Lower lobe of right lung (tissue), 2 donors: ENCODE data around the gene ZSCAN5B. TPM values are rescaled to one million over a fixed set of nuclear protein-coding genes. Genes with fewer than 3 reads are reported as not detected.
"Not testable (repeated sequence)": the region's sequence is repeated elsewhere in the genome, so short reads cannot be mapped to it uniquely, and the experiment has no call there.

Experiments used
- ATAC-seq, 2 donors: fragments of 200-7000 bp; cut with Tn5 transposase; one replicate each; pipeline ENCODE4 v1.9.1; 2020 to 2022; ENCODE audit warnings: mild to moderate bottlenecking in 2 of 2, moderate library complexity in 2 of 2
- DNase-seq: peaks from one replicate; pipeline ENCODE4 v3.0.0-alpha.2; 2020
- H3K27ac ChIP-seq: fragments of 200-600 bp; one replicate; pipeline ENCODE4 v1.8.0; 2022
- H3K27me3 ChIP-seq: fragments of 200-600 bp; one replicate; pipeline ENCODE4 v1.8.0; 2022; ENCODE audit warnings: low read depth
- H3K36me3 ChIP-seq: fragments of 200-600 bp; one replicate; pipeline ENCODE4 v1.8.0; 2022; ENCODE audit warnings: mild to moderate bottlenecking
- H3K4me1 ChIP-seq: fragments of 200-600 bp; one replicate; pipeline ENCODE4 v1.8.0; 2022
- H3K4me3 ChIP-seq: fragments of 200-600 bp; one replicate; pipeline ENCODE4 v1.8.0; 2022; ENCODE audit warnings: mild to moderate bottlenecking
- H3K9me3 ChIP-seq: fragments of 200-600 bp; one replicate; pipeline ENCODE4 v1.8.0; 2022
- intact Hi-C: fragments of 100-400 bp; cut with DNase I; formaldehyde crosslinking; loops from one replicate; pipeline ENCODE4 v1.11.0; 2022
- total RNA-seq: library from RNA; stranded (reverse); fragmentation: NEBNext Ultra II Directional; extraction: Animal tissue kit (Norgen Biotek cat#: 25700); gene quantifications from one replicate; pipeline ENCODE4 v1.2.1, GENCODE V29; 2021
- TF ChIP-seq, protein P1 (sequence below): fragments of 200-600 bp; IDR thresholded peaks from one replicate; pipeline ENCODE4 v1.8.0; 2022; ENCODE audit warnings: antibody characterized with exemption, mild to moderate bottlenecking
- donor health status: DM: no; HTN: yes; CAD: no; lungs with severe emphysema.

Gene ZSCAN5B
- total RNA-seq, 1 donor from 2014 or later = not detected

DNA sequence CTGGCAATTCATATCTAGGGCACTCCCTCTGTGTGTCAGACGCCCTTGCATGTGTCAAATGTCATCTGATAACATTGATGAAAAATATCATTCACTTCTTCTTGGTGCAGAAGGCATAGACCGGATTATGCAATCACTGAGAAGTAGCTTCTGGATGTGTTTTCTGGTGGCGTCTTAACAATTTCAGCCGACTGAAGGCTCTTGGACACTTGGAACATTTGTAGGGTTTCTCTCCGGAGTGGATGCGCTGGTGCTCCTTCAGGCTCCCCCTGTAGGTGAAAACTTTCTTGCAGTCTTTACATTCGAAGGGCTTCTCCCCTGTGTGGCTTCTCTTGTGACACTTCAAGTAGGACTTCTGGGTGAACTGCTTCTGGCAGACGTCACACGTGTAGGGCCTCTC, 23.9 kb upstream of the ZSCAN5B start:
- H3K27ac ChIP-seq, H3K9me3 ChIP-seq, H3K4me1 ChIP-seq, intact Hi-C loops, ATAC-seq, H3K4me3 ChIP-seq, DNase-seq: not testable (repeated sequence)
- peaks cover 14% of the 10 kb centered on the region for H3K27me3 ChIP-seq
- H3K36me3 ChIP-seq = peaks cover 15% of the 10 kb centered on the region
- TF ChIP-seq, protein P1, sequence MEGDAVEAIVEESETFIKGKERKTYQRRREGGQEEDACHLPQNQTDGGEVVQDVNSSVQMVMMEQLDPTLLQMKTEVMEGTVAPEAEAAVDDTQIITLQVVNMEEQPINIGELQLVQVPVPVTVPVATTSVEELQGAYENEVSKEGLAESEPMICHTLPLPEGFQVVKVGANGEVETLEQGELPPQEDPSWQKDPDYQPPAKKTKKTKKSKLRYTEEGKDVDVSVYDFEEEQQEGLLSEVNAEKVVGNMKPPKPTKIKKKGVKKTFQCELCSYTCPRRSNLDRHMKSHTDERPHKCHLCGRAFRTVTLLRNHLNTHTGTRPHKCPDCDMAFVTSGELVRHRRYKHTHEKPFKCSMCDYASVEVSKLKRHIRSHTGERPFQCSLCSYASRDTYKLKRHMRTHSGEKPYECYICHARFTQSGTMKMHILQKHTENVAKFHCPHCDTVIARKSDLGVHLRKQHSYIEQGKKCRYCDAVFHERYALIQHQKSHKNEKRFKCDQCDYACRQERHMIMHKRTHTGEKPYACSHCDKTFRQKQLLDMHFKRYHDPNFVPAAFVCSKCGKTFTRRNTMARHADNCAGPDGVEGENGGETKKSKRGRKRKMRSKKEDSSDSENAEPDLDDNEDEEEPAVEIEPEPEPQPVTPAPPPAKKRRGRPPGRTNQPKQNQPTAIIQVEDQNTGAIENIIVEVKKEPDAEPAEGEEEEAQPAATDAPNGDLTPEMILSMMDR = peak; percentile 24

DNA sequence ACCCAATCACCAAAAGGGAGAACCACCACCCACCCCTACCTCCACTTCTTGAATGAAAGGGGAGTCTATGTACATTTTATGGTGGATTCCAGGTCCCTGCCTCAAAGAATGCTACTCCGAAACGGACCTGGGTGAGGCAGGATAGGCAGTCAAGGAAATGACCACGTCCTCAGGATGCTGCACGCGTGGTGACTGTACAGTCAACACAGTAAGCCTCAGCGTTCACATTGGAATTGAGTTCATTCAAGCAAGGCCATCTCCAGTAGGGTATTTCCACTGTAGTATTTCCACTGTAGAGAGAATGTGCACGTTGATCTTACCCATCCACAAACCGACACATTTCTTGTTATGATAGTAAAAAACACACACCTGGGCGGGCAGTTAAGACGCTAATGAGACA, 21.4 kb upstream of the ZSCAN5B start:
- no peak overlapping the region for H3K27ac ChIP-seq
- intact Hi-C loops = no loop called here
- TF ChIP-seq, protein P1 = no peak
- peaks cover 15% of the 10 kb centered on the region for H3K36me3 ChIP-seq
- no peaks in the 10 kb centered on the region for H3K9me3 ChIP-seq
- peaks cover 20% of the 10 kb centered on the region for H3K27me3 ChIP-seq
- H3K4me1 ChIP-seq = peaks cover 9% of the 10 kb centered on the region
- H3K4me3 ChIP-seq = no peak overlapping the region
- ATAC-seq = no peak
- no peak for DNase-seq

DNA sequence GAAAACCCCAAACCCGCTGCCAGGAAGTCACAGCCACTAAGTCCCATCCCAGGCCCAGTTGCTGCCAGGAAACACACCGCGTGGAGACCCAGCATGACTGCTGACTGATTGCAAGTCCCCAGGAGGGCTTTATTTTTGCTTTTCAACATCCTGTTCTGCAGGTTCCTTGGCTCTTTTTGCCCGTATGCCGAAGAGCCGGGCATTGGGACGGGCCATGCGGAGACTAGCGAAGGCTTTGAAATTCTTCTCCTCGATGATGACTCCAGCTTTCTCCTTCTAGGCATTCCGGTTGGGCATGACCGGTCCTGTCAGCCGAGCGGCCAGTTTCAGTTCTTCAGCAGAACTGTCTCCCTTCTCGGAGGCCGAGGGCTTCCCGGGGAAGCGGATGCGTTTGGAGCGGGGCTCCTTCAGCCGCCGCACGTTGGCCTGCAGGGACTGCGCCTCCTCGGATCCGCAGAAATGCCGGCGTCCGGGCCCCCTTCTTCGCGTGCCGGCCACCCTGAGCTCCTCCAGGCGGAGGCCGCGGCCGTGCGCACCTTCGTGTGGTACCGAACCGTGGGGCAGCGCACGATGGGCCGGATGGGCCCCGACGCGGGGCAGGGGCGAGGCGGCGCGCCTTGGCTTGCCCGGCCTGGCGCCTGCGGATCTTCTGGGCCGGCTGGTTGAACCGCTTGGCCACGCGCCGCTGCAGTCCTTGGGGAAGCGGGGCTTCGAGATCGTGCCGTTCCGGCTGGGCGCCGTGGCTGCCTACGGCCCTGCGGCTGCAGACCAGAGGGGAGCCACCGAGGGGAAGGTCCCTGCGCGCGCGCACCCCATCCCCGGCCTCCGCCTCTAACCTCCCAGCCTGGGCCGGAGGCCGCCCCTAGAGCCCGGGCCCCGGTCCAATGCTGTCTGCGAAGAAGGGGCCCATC, 19.7 kb upstream of the ZSCAN5B start:
- Histone ChIP-seq H3K9me3 (no peaks in the 10 kb centered on the region), H3K27ac (no peak overlapping the region), H3K4me3 (peak overlapping the region; percentile 49), H3K36me3 (peaks cover 7% of the 10 kb centered on the region), H3K4me1 (peaks cover 9% of the 10 kb centered on the region), H3K27me3 (peaks cover 20% of the 10 kb centered on the region)
- DNase-seq (no peak), ATAC-seq (peak; percentile 18 to 50)
- TF ChIP-seq, protein P1 = no peak
- intact Hi-C loops = no loop called here

GRCh38 chr19:56211718-56212117, 14.1 kb upstream of the ZSCAN5B start:
- Histone ChIP-seq H3K27ac (no peak overlapping the region), H3K36me3 (no peaks in the 10 kb centered on the region), H3K4me1 (no peaks in the 10 kb centered on the region), H3K9me3 (no peaks in the 10 kb centered on the region), H3K27me3 (peaks cover 9% of the 10 kb centered on the region), H3K4me3 (no peak overlapping the region)
- DNase-seq (no peak), ATAC-seq (no peak)
- intact Hi-C loops = no loop called here
- TF ChIP-seq, protein P1 = no peak

DNA sequence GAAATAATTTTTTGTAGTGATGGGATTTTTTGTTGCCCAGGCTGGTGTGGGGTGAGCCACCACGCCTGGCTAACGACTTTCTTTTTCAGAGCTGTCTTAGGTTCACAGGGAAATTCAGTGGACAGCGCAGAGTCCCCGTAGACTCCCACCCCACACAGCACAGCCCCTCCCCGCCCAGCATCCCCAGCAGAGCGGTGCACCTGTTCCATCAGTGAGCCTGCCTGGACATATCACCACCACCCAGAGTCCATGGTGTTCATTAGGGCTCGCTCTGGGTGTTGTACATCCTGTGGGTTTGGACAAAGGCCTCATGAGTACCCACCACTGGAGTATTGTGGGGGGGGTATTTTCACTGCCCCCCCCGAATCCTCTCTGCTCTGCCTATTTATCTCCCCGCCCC, 12.5 kb upstream of the ZSCAN5B start:
- H3K36me3 ChIP-seq, intact Hi-C loops, ATAC-seq, H3K4me3 ChIP-seq, H3K27me3 ChIP-seq, DNase-seq, H3K9me3 ChIP-seq, H3K27ac ChIP-seq, H3K4me1 ChIP-seq: not testable (repeated sequence)

DNA sequence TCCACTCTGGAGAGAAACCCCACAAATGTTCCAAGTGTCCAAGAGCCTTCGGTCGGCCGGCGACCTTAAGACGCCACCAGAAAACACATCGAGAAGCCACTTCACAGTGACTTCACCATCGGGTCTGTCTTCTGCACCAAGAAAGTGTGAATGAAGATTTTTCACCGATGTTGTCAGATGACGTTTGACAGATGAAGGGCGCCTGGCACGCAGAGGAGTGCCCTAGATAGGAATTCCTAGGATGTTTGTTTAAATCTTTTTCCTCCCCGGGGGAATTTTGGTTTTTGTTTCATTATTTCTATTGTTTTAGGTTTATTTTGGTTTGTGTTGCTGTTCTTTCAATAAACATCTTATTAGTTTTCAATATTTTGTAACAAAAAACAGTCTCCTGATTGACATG, 11.5 kb upstream of the ZSCAN5B start:
- DNase-seq = no peak
- no peaks in the 10 kb centered on the region for H3K4me1 ChIP-seq
- no peaks in the 10 kb centered on the region for H3K9me3 ChIP-seq
- H3K27ac ChIP-seq = no peak overlapping the region
- intact Hi-C loops = no loop called here
- H3K27me3 ChIP-seq = no peaks in the 10 kb centered on the region
- TF ChIP-seq, protein P1 = no peak
- no peaks in the 10 kb centered on the region for H3K36me3 ChIP-seq
- H3K4me3 ChIP-seq = no peak overlapping the region
- ATAC-seq = no peak

GRCh38 chr19:56207581-56207980, 10.0 kb upstream of the ZSCAN5B start:
- intact Hi-C loops, H3K4me3 ChIP-seq: not testable (repeated sequence)

More at GRCh38 chr19:56207581-56207980, 10.0 kb upstream of the ZSCAN5B start:
- not testable (repeated sequence) for H3K27me3 ChIP-seq, H3K27ac ChIP-seq, ATAC-seq, H3K4me1 ChIP-seq, H3K9me3 ChIP-seq, H3K36me3 ChIP-seq, DNase-seq
